Heart left ventricle (tissue), 16 donors: ENCODE data around the gene TVP23A. TPM values are rescaled to one million over a fixed set of nuclear protein-coding genes. Genes with fewer than 3 reads are reported as not detected.
A peak's percentile ranks its signal among the peaks of the same experiment; 100 is the strongest.
"Not testable (repeated sequence)": the region's sequence is repeated elsewhere in the genome, so short reads cannot be mapped to it uniquely, and the experiment has no call there.

Experiments
- ATAC-seq, 4 donors: fragments of 200-7000 bp; cut with Tn5 transposase; one replicate each; pipeline ENCODE4 v1.9.1; 2020 to 2022; ENCODE audit warnings: moderate library complexity in 4 of 4, mild to moderate bottlenecking in 3 of 4, moderate number of reproducible peaks in 1 of 4
- DNase-seq, 5 donors: peaks; one replicate each; pipeline ENCODE4 v3.0.0-alpha.2; 2020
- H3K27ac ChIP-seq, 12 donors: fragments of 200-600 bp; sonication (generic) in 4 of 12; one replicate each; pipeline versions ENCODE4 v1.5.0 to v1.8.0; 2016 to 2022; ENCODE audit warnings: mild to moderate bottlenecking in 2 of 12
- H3K27me3 ChIP-seq, 9 donors: fragments of 200-600 bp; sonication (generic) in 2 of 9; one replicate each; pipeline versions ENCODE4 v1.5.1 to v1.8.0; 2016 to 2022; ENCODE audit warnings: mild to moderate bottlenecking in 3 of 9
- H3K36me3 ChIP-seq, 9 donors: fragments of 200-600 bp; sonication (generic) in 2 of 9; one replicate each; pipeline versions ENCODE4 v1.5.0 to v1.8.0; 2018 to 2022; ENCODE audit warnings: mild to moderate bottlenecking in 2 of 9
- H3K4me1 ChIP-seq, 12 donors: fragments of 200-600 bp; sonication (generic) in 4 of 12; one replicate each; pipeline versions ENCODE4 v1.5.0 to v1.8.0; 2016 to 2022; ENCODE audit warnings: mild to moderate bottlenecking in 3 of 12
- H3K4me3 ChIP-seq, 12 donors: fragments of 200-600 bp; sonication (generic) in 4 of 12; one replicate each; pipeline versions ENCODE4 v1.5.0 to v1.8.0; 2017 to 2022; ENCODE audit warnings: mild to moderate bottlenecking in 9 of 12, moderate library complexity in 4 of 12
- H3K9me3 ChIP-seq, 12 donors: fragments of 200-600 bp; sonication (generic) in 4 of 12; one replicate each; pipeline versions ENCODE4 v1.5.0 to v1.8.0; 2016 to 2022; ENCODE audit warnings: mild to moderate bottlenecking in 1 of 12
- POLR2A ChIP-seq, 2 donors: fragments of 450-650 bp; IDR thresholded peaks; one replicate each; pipeline ENCODE4 v1.6.1; 2017; ENCODE audit warnings: antibody characterized with exemption in 2 of 2, mild to moderate bottlenecking in 2 of 2, moderate library complexity in 2 of 2
- WGBS, 4 donors: extraction: QIAGEN DNeasy Blood & Tissue Kit in 2 of 4; methylation state at CpG; one replicate each; pipeline versions ENCODE4 v1.1.5 to v1.1.7; 2013 to 2018; 5-methylcytosine and 5-hydroxymethylcytosine counted together
- intact Hi-C, 10 donors: fragments of 100-400 bp; cut with DNase I; formaldehyde crosslinking; loops; one replicate each; pipeline versions ENCODE4 v1.11.1 to v1.14.2; 2022
- polyA plus RNA-seq, 2 donors: library from polyadenylated mRNA; stranded (reverse); fragments of 200-250 nt; gene quantifications; one replicate each; pipeline ENCODE4 v1.2.3, GENCODE V29; 2013
- total RNA-seq, 9 donors: library from RNA; depleted of rRNA in 2 of 9; stranded (reverse); fragments of >200 nt in 2 of 9; fragmentation: NEBNext Ultra II Directional in 3 of 9; extraction: Animal tissue kit (Norgen Biotek cat#: 25700) in 3 of 9; gene quantifications; one replicate each; pipeline versions ENCODE4 v1.1.0 to v1.2.4, GENCODE V29; 2016 to 2023
- TF ChIP-seq, protein P1 (sequence below), 12 donors: fragments of 200-600 bp; sonication (generic) in 4 of 12; IDR thresholded peaks; one replicate each; pipeline versions ENCODE4 v1.5.0 to v1.8.0; 2018 to 2022; ENCODE audit warnings: antibody characterized with exemption in 12 of 12, mild to moderate bottlenecking in 5 of 12
- donor health status: ischemic (EF 13 %, LVEDD 7.1; RV severe dilation, severe dysfunction).
- donor health status: healthy with polysubstance abuse.
- donor health status: DM: no; HTN: yes; CAD: no.
- donor health status: DM: no; HTN: no; CAD: no.
- donor health status: ischemic (EF 25% LVEDD 6.9; RV normal size, moderate dysfunction).
- donor health status: ischemic (EF 25% LVEDD 5.7; RV mildly dilated, moderate dysfunction).
- donor health status: healthy.
- donor health status: DM: yes; HTN: yes; CAD: no.
- donor health status: ischemic (EF 35%, LVEDD 5.7; RV mildly dilated, moderate dysfunction).
- donor health status: nonischemic (EF 11% LVEDD 7.7; RV severe dilation, severe dysfunction).
- donor health status: DM: yes; HTN: yes; CAD: no.
- donor health status: PGD.
- donor health status: ischemic (EF 29% LVEDD 5.4; RV normal size, mild dysfunction).
- donor health status: nonischemic (EF 23%, LVEDD 6.1; RV moderate dilation, normal function).

TVP23A gene
- total and polyA plus RNA-seq, 11 donors, result 0.08 to 0.95 (median 0.30) TPM; not detected in 4

DNA sequence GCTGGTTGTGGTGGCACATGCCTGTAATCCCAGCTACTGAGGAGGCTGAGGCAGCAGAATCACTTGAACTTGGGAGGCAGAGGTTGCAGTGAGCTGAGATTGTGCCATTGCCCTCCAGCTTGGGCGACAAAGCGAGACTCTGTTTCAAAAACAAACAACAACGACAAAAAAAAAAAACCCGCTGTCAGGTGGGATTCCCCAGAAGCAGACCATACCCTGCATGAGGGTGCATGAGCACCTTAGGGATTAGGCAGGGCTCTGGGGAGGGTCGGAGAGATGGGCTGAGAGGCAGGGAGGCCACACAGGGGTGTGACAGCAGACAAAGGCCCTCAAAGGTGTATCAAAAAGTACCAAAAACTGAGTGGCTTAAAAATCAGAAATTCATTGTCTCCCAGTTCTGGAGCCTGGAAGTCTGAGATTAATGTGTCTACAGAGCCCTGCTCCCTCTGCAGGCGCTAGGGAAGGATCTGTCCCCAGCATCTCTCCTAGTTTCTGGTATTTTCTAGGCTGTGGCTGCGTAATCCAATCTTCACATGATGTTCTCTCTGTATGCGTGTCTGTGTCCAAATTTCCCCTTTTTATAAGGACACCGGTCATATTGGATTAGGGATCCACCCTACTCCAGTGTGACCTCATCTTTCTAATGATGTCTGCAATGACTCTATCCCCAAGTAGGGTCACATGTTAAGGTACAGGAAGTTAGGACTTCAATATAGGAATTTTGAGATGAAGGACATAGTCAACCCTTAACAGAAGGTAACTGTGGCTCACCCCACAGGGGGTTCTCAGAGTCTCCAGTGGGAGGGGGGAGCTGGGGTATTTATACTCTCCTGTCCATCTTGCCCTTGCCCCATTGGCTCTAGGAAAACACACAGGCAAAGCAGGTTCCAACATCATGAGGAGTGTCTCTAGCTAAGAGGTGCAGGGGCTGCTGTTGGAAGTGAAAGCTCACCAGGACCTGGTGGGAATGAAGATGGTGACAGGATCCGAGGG is 13.6 kb upstream of the TVP23A start:
- ATAC-seq, result no peak
- TF ChIP-seq POLR2A (IDR thresholded peaks at IDR 0.05), result no peak
- TF ChIP-seq, protein P1, sequence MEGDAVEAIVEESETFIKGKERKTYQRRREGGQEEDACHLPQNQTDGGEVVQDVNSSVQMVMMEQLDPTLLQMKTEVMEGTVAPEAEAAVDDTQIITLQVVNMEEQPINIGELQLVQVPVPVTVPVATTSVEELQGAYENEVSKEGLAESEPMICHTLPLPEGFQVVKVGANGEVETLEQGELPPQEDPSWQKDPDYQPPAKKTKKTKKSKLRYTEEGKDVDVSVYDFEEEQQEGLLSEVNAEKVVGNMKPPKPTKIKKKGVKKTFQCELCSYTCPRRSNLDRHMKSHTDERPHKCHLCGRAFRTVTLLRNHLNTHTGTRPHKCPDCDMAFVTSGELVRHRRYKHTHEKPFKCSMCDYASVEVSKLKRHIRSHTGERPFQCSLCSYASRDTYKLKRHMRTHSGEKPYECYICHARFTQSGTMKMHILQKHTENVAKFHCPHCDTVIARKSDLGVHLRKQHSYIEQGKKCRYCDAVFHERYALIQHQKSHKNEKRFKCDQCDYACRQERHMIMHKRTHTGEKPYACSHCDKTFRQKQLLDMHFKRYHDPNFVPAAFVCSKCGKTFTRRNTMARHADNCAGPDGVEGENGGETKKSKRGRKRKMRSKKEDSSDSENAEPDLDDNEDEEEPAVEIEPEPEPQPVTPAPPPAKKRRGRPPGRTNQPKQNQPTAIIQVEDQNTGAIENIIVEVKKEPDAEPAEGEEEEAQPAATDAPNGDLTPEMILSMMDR (IDR thresholded peaks at IDR 0.05), result peak in 1 of 12 donors; percentile 14
- Histone ChIP-seq H3K27ac (peak overlapping the region in 1 of 12 donors; percentile 58), H3K36me3 (no peaks in the 10 kb centered on the region), H3K9me3 (no peaks in the 10 kb centered on the region), H3K27me3 (no peaks in the 10 kb centered on the region), H3K4me1 (peaks cover 3 to 43% (median 26%) of the 10 kb centered on the region in 12 donors), H3K4me3 (no peak overlapping the region)
- 83 to 95% (median 87%) methylated on average over 9 to 10 of the region's 10 CpGs for WGBS, 4 donors
- intact Hi-C loops, result loop anchor here in 5 of 10 donors (2.0 to 10.0 kb wide), 6 partner anchors 35 to 90 kb away; partner anchors contain the start of gene NUBP1 (in 1 of the 5)
- no peak for DNase-seq

DNA sequence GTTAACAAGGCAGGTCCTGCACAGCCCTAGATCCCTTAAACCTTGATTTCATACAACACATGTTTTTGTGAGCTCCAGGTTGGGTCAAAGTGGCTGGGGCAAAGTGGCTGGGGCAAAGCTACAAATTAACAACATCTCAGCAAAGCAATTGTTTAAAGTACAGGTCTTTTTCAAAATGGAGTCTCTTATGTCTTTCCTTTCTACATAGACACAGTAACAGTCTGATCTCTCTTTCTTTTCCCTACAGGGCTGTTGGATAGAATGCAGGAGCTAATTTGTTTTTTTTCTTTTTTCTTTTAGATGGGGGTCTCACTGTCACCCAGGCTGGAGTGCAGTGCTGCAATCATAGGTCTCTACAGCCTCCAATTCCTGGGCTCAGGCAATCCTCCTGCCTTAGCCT is 11.6 kb upstream of the TVP23A start:
- intact Hi-C loops, result loop anchor here in 4 of 10 donors (5.0 to 10.0 kb wide), 5 partner anchors 37 to 88 kb away; partner anchors contain the start of gene NUBP1 (in 1 of the 4)
- H3K4me3 ChIP-seq, H3K9me3 ChIP-seq, H3K36me3 ChIP-seq, H3K27me3 ChIP-seq, DNase-seq, ATAC-seq: not testable (repeated sequence)
- H3K27ac ChIP-seq, result peak overlapping the region in 10 of 12 donors; percentile 91 to 99 (median 94)
- peaks cover 3 to 51% (median 33%) of the 10 kb centered on the region in 12 donors for H3K4me1 ChIP-seq

DNA sequence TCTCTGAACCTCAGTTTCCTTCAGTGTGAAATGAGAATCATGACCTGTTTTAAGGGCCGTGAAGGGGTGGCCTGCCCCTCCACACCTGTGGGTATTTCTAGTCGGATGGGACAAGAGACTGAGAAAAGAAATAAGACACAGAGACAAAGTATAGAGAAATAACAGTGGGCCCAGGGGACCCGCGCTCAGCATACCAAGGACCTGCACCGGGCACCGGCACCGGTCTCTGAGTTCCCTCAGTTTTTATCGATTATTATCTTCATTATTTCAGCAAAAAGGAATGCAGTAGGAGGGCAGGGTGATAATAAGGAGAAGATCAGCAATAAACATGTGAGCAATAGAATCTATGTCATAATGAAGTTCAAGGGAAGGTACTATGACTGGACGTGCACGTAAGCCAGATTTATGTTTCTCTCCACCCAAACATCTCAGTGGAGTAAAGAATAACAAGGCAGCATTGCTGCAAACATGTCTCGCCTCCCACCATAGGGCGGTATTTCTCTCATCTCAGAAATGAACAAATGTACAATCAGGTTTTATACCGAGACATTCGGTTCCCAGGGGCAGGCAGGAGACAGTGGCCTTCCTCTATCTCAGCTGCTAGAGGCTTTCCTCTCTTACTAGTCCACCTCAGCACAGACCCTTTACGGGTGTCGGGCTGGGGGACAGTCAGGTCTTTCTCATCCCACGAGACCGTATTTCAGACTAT is 10.9 kb upstream of the TVP23A start:
- WGBS, 4 donors, result 26 to 37% (median 30%) methylated on average over 17 to 18 of the region's 18 CpGs
- peak overlapping the region; percentile 91 to 99 (median 94) for H3K27ac ChIP-seq
- H3K4me3 ChIP-seq, result peak overlapping the region in 2 of 12 donors; percentile 6 to 10
- not testable (repeated sequence) for H3K36me3 ChIP-seq, H3K9me3 ChIP-seq, ATAC-seq, DNase-seq, H3K27me3 ChIP-seq
- peaks cover 3 to 51% (median 33%) of the 10 kb centered on the region in 12 donors for H3K4me1 ChIP-seq
- intact Hi-C loops, result loop anchor here in 9 of 10 donors (2.0 to 10.0 kb wide), 13 partner anchors 38 to 442 kb away; partner anchors contain the start of genes NUBP1 (in 4 of the 9), ATF7IP2 (in 1 of the 9) and CIITA (in 1 of the 9)

DNA sequence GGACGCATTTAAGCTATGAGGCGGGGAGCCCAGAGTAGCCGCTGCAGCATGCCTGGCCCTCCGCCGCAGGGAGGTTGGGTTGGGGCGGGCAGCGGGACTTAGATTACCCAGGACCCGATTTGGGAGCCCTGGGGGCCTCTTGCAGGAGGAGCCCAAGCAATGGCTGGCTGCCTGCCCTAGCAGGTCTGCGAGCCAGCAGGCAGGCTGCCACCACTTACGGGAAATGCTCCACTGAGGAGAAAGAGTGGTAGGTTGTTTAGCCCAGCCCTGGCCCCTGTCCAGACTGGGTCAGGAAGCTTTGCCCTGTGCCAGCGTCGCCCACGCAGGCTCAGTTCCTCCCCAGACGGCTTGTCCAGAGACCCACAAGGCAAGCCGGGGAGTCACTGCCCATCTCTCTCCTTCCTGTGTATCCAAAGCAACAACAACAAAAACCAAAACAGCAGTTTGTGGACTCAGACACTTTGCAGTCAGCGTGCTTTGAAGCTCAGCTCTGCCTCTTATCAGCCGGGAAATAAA is 10.3 kb upstream of the TVP23A start:
- Histone ChIP-seq H3K27ac (peak overlapping the region; percentile 91 to 99 (median 94)), H3K36me3 (no peaks in the 10 kb centered on the region), H3K4me1 (peaks cover 3 to 51% (median 33%) of the 10 kb centered on the region in 12 donors), H3K9me3 (no peaks in the 10 kb centered on the region), H3K27me3 (no peaks in the 10 kb centered on the region), H3K4me3 (peak overlapping the region in 6 of 12 donors; percentile 6 to 16 (median 10))
- intact Hi-C loops, result loop anchor here in 7 of 10 donors (2.0 to 10.0 kb wide), 10 partner anchors 48 to 442 kb away; partner anchors contain the start of genes NUBP1 (in 3 of the 7), ATF7IP2 (in 1 of the 7) and CIITA (in 1 of the 7)
- DNase-seq, result peak; percentile 93 to 98 (median 96)
- peak; percentile 82 to 92 (median 86) for ATAC-seq
- TF ChIP-seq POLR2A (IDR thresholded peaks at IDR 0.05), result no peak
- TF ChIP-seq, protein P1 (IDR thresholded peaks at IDR 0.05), result no peak
- 1 to 9% (median 4%) methylated on average over 12 to 17 of the region's 17 CpGs for WGBS, 4 donors
